HG03103 (cell line): ENCODE data around the gene SETD3.
A peak's percentile ranks its signal among the peaks of the same experiment; 100 is the strongest.

Source experiments
- ATAC-seq: cut with Tn5 transposase; IDR thresholded peaks from one replicate; pipeline ENCODE4 v1.9.1; 2021; ENCODE audit warnings: low read depth; ENCODE audit not compliant: unreplicated experiment

Gene SETD3

GRCh38 chr14:99503848-99504453 lies 23.3 kb upstream of the SETD3 start:
- ATAC-seq: no peak

GRCh38 chr14:99502989-99503421 lies 22.3 kb upstream of the SETD3 start:
- ATAC-seq: no peak

GRCh38 chr14:99497894-99498293 lies 17.2 kb upstream of the SETD3 start:
- ATAC-seq: no peak

GRCh38 chr14:99497341-99497740 lies 16.7 kb upstream of the SETD3 start:
- no peak for ATAC-seq

GRCh38 chr14:99484106-99484505 lies 3.4 kb upstream of the SETD3 start:
- ATAC-seq: no peak

- ATAC-seq: no peak
These were observed 1.1 kb upstream of the SETD3 start for GRCh38 chr14:99481745-99482099.

- peak; percentile 82 for ATAC-seq
These were observed 472 bp upstream of the SETD3 start, which contains the start of gene CCNK for GRCh38 chr14:99480917-99481744. CCNK (plus strand) TSS chr14:99481409; CDS start chr14:99492678, 11,269 bp downstream.

GRCh38 chr14:99479160-99479905 lies 1.3 kb downstream of the SETD3 start:
- ATAC-seq: no peak

- no peak for ATAC-seq
These were observed 2.5 kb downstream of the SETD3 start for GRCh38 chr14:99478128-99478527.

- no peak for ATAC-seq
These were observed 3.8 kb downstream of the SETD3 start for GRCh38 chr14:99476864-99477263.

- ATAC-seq: no peak
These were observed 5.0 kb downstream of the SETD3 start for GRCh38 chr14:99475660-99476059.

- no peak for ATAC-seq
These were observed 5.5 kb downstream of the SETD3 start for GRCh38 chr14:99475179-99475578.

GRCh38 chr14:99473458-99473857 lies 7.2 kb downstream of the SETD3 start:
- ATAC-seq: no peak

- ATAC-seq: no peak
These were observed 7.7 kb downstream of the SETD3 start for GRCh38 chr14:99472937-99473336.

GRCh38 chr14:99471731-99472130 lies 8.9 kb downstream of the SETD3 start:
- no peak for ATAC-seq

GRCh38 chr14:99468836-99469592 lies 11.6 kb downstream of the SETD3 start:
- ATAC-seq: no peak

- no peak for ATAC-seq
These were observed 12.6 kb downstream of the SETD3 start for GRCh38 chr14:99468081-99468480.

- no peak for ATAC-seq
These were observed 13.2 kb downstream of the SETD3 start for GRCh38 chr14:99467336-99468078.

GRCh38 chr14:99466758-99467157 lies 13.9 kb downstream of the SETD3 start:
- no peak for ATAC-seq

GRCh38 chr14:99465288-99465687 lies 15.4 kb downstream of the SETD3 start:
- no peak for ATAC-seq
